ENCODE results near the gene ZNF444.

DNA sequence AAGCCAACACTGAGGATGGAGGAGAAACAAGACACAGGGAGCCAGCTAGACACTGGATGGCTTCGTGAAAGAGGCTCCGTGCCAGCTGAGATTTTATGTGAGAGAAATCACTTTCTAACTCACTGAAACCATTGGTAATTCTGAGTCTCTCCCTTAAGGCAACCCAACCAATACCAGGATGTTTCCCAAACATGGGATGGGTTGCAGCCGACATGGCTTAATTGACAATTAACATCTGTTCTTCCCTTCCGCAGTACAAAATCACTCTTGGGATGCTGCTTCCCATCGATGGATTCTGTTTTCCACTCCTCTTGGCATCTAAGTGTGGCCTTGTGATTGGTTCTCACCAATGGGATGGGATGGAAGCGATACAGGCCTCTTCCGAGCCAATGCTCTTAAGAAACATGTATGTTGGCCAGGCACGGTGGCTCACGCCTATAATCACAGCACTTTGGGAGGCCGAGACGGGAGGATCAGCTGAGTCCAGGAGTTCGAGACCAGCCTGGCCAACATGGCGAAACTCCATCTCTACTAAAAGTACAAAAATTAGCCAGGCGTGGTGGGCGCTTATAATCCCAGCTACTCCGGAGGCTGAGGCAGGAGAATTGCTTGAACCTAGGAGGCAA lies 17.7 kb upstream of the ZNF444 start:
- TF ChIP-seq YY1 (IDR thresholded peaks at IDR 0.05; ENCODE audit: insufficient read depth, insufficient read length) (no peak), ZNF274 (IDR thresholded peaks at IDR 0.05; ENCODE audit: low read depth, low read length) (no peak)
